HS-5 (cell line): ENCODE measurements around the gene ALX1.

Experiments
- DNase-seq: peaks from one replicate; pipeline ENCODE4 v3.0.0-alpha.2; 2012; ENCODE audit warnings: low read depth

Gene ALX1

DNA sequence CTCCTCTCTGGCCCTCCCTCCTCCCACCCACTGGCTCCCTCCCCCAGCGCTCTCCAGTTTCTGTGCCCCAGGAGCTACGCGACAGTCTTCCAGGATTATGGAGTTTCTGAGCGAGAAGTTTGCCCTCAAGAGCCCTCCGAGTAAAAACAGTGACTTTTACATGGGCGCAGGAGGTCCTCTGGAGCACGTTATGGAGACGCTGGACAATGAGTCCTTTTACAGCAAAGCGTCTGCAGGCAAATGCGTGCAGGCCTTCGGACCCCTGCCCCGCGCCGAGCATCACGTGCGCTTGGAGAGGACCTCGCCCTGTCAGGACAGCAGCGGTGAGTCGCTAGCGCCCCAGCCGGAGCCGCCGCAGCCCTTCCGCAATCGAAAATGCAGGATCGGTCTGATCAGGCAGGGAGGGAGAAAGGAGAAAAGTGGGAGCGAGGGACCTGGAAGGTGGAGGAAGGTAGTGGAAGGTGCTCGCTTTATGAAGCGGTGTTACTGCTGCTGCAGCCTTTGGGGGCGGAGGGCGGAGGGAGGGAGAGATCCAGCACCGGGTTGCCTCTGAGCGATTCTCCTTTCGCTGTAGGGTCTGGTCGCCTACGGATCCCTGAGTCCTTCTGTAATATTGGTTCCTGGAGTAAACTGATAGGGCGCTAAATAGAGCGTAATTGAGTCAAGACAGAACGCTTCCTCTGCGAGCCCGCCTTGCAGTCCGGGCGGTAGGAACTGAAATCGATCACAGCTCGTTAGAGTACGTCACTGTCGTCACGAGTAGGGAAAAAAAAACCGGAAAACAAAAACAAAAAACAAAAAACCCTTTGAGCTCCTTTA lies at the start of gene ALX1:
Gene ALX1 (plus strand): TSS at position 56 of the 819 bp plus-strand sequence. CDS start 42 bp downstream, at position 98.
- peak; percentile 34 for DNase-seq

DNA sequence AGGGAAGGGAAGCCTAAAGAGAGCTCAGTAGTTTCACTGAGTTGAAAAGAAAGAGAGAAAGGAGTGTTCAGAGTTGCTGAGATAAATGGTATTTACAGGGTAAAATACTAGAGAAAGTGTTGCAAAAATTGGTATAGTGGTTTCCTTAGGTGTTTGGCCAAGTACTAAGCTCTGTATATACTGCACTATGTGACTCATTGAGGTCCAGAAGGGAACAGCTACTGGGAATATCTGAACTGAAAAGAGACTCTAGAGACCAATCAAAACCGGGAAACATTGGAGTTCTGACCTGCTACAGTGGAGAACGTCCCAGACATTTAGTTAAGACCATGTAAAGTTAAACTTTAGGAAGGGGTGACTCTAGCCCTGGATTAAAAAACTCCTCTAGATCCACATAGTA lies 42.7 kb upstream of the ALX1 start:
- DNase-seq, result no peak

DNA sequence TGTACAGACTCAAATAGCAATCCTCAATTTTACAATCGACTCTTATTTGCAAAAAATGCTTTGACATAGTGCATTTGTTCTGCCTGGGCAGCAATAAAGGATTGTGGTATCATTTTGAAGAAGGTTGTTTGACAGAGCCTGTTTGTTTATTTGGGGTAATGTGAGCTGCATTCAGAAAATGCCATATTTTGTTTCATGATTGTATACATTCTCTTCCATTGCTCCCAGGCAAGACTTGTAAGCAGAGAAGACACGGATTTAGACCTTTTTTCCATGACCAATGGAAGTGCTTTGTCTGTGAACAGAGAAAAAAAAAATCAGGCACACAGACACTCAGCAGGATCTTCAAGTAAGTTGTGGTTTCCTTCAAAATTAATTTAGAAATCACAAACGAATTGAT lies 35.5 kb upstream of the ALX1 start:
- no peak for DNase-seq

DNA sequence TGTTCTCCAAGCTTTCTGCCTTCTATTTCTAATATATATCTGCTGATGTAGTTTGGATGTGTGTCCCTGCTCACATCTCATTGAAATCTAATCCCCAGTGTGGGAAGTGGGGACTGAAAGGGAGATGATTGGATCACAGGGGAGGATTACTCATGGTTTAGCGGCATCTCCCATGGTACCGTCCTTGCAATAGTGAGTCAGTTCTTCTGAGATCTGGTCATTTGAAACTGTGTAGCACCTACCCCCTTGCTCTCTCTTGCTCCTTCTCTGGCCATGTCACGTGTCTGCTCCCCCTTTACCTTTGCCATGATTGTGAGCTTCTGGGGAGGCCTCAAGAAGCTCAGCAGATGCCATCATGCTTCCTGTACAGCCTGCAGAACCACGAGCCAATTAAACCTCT lies 26.2 kb upstream of the ALX1 start:
- no peak for DNase-seq

DNA sequence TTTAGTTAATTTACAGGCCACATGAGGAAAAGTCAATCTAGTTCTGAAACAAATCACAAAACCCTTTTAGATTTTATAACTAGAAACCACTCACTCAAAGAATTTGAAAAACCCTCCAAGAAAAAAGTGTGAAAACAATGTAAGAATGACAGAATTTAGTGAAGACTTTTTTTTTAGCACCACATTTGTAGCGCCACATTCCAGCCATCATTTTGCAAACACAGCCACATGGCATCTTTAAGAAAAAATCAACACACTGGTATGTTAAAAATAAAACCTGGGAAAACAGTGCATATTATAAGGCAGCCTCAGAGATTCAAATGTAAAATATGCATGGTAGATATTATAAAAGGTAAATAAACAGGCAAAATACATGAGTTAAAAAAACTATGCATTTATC lies 22.3 kb upstream of the ALX1 start:
- no peak for DNase-seq

DNA sequence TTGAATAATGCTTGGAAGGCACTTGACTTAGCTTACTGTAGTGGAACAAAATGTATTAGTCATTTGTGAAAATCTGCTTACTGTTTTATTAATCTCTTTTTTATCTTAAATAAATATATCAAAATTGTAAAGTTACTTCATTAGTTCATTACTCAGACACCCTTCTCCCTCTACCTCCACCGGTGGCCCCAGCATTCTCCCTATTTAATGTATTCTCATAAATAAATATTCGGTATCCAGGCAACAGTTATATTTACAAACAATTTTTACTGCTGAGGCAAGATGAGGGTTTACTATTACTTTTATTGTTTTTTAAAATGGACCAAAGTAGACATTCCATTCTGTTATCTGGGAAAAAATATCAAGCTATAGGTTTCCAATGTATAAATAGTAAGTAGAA lies 19.6 kb upstream of the ALX1 start:
- no peak for DNase-seq

DNA sequence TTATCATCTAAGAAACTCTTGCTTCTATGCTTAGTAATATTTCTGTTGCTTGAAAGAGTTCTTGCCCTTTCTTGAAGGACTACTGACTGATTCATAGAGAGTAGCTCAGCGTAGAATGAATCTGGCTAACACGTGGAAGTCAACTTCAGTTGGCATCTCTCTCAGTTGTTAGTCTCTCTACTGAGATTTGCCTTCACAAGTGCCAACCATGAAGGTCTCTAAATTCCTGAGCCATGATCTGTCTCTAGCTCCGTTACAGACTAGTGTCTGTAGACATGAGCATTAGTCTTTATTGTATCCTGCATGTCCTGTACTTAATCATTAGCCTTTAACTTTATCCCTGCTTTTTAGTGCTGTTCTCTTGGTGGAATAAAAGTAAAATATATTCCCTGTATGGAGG lies 19.1 kb upstream of the ALX1 start:
- DNase-seq, result no peak

DNA sequence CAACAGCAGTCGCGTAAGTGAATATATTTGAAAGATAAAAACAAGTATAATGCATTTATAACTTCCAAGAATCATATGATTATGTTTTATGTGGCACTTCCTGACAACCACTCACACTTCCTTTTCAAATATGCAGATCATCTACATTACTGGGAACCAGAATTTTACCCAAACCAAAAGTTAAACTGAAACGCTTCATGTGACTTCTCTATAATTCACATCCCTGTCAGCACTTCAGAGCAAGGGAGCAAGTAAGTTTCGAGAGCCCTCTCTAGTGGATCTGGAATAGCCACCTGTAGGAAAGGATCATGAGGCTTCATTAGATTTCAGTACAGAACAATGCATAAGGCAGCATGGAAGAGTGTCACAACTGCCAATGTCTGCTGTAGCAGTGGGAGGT lies 13.7 kb upstream of the ALX1 start:
- DNase-seq, result no peak

DNA sequence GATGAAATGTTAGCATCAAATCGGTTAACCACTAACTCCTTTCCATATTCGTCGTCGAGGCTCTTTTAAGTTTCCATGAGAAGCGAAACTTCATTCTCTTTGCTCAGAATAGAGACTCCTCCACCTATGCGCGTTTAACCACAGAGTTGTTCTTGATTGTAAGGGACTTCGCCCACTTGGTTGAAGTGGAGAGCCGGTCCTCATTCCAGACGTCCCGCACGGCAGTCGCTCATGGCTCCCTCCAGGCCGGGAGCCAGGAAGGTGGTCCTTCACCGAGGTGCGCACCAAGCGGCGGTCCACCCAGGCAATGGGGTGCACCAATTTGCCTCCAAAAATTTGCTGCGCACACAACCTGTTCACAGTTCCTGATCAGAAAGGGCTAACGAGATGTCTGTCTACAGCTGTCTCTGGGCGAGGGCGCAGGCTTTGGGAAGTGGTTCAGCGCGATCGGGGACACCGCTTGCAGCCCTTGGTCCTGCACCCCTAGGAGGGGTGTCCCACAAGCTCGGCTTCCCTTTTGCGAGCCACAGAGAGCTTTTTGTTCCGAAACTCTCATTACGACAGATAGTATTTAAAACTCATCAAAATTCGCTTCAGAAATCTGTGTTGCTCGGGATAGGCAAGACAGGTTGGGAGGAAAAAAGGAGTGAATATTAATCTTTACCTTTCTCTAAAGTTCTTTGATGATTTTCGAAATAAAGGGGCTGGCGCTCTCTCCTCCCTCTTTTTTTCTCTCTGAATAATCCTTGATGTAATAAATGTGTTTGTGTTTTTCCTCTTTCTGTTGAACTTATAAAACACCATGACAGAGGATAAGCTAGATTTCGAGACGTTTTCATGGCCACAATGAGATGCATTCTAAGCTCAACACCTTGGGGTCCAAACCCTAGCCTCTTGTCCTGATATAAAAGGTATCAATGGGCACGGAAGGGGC lies 6.4 kb upstream of the ALX1 start:
- DNase-seq, result no peak

DNA sequence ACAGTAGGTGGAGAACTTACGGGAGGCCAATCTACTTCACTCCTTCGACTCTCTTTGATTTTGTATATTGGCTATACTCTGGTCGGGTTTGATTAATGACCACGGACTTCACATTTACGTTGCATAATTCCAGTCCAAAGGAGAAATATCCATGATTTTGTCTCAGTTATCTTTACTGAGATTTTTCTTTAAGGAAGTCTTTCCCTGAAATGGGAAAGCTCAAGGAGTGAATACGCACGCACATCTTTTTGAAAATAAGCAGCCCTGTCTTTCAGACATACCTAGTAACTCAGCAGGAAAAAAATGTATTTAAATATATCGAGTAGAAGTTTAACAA lies 5.7 kb upstream of the ALX1 start:
- DNase-seq, result no peak

DNA sequence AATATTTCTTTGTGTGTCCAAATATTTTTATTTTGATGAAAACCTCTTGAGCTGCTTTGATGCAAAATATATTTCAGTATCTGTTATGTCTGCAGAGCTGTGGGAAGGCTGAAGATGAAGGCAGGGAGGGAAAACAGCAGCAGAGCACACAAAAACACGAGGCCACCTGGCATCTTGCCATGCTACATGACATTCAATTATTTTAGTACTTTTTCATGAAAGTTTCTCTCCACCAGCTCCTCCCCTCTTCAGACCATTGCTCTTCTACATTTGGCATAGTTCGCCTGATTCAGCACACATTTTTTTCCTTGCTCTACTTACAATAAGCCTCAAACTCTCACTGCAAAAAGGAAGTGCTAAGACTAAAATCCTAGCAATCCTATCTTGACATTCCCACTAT lies 4.6 kb upstream of the ALX1 start:
- no peak for DNase-seq

DNA sequence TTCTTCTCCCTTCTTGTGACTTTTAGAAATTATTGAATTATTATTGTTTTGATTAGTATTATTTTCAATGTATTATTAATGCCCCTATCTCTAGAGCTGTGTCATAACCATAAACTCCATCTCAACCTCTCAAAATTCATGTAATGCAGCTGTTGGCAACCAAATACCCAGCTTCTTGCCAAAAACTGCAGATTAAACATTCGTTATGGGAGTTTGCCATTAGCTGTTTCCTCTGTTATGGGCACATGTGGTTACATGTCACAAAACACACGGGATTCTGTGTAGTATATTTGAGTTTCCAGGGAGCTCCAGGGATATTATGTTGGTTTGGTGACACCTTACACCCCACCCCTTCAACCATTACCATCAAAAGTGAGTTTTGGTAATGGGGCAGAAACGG lies 2.8 kb upstream of the ALX1 start:
- no peak for DNase-seq

DNA sequence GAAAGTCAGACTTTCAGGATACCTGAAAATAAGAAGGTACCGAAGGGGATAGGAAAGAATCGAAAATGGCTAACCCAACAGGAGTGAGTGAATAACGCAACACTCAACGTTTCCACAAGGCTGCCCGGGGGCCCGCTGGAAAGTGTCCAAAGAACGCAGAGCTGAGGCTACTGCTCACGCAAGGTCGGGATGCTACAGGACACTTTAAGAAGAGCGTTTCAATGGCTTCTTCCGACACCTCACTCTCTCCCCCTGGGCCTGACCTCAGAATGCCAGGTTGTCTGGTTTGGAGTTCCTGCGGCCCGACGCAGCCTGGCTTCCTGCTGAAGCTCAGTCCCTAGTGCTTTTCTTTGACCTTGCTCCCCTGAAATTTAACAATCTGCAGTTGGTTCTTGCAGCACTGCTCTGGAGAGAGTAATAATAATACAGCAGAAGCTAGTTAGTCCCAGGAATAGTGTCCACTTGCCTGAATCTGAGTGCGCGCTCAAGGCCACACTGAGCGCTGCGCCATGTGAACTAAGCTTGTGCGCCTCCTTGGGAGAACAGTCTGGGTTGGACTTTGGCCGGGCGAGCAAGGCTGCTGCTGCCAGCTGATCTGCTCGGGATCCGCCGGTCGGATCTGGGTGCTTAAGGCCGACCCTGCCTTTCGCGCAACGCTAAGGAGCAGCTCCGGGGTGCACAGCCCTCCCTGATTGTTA lies 2.0 kb upstream of the ALX1 start:
- DNase-seq, result no peak

DNA sequence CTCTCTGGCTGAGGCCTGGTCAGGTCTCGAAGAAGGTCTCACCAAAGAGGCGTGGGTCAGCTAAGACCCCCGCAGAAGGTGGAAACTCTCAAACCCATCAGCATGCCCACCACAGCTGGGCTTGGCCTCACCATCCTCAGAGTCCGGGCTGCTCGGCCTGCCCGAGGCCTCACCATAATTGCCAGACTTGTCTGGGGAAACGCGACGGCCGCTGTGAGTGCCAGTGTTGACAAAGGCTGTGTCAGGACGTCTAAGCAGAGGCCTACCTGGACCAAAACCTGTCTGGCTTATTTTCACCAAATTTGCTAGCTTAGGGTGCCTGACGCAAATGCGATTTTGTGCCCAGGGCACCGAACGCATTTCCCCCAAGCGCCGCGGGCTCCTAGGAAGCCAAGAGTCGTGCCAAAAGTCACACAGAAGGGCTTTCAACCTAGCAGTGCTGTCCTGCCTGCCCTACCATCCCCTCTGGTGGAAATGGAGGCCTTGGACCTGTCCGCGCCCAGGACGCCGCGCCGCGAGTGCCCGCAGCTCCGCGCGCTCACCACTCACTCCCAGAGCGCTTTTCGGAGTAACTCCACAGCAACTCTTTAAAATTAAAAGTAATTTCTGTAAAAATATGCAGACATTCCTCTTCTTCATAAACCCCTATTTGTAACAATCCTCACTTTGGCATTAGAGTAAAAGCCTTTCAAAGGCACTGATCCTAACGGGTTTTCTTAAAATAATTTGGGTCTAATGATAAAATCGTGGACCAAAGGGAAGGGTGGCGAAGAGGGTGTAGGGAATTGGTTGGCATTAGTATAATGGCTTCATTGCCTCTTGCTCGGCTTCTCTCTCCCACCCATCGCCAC lies 1.2 kb upstream of the ALX1 start:
- no peak for DNase-seq

DNA sequence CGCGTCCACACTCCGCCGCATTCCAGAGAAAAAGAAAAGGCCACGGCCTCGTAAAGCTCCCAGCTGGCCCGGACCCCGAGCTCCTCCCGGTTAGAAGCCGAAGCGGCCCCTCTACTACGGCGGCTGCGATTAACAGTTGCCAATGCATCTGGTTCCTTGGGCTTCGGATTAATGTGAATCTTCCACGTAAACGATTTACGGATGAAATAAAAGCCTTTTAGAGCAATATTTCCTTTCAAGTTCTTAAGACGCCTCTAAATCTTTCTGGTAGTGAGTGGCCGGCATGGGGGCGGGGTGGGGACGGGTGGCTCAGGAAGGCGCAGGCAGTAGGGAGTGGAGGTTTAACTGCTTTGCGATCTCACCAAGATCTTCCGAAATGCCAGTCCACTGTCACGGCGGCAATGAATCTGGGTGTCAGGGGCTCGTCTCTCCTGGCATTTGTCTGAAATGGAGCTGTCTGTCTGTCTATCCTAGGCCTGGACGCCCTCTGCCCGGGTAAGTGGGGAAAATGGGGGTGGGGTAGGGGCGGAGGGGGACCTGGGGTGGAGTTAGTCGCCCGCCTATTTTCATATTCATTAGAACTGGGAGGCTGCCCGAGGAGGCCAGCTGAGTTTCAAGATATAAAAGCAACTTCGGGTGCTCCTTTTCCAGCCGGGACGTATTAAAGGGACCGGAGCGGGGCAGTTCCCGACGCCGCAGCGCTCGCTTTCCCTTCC lies 413 bp upstream of the ALX1 start:
- no peak for DNase-seq

DNA sequence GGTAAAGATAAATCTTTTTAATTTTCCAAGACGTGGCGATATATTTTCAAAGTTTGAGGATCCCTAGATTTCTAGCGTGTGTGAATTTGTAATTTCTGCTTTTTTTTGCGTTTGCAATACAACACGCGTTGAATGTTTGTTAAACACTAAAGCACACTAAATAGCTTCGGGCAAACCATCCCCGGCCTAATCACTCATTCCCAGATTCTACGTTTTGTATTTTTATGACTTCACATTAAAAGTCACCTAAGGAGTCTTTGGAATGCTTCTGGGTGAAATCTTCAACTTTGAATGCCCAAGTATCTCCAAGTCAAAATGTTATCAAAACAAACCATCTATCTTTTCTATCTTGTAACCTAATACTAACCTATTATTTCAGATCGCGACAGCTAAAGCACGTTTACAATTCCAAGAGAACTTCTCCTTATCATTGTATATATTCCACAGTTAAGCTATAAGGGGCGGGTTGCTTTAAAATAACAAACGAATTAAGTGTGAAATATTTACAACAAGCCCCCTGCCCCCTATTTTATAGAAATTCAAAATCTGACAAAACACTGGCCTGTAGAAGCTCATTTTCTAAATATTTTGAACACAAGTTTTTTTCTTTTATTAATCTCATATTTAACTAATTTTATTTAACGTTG lies 1.1 kb downstream of the ALX1 start:
- DNase-seq, result no peak

DNA sequence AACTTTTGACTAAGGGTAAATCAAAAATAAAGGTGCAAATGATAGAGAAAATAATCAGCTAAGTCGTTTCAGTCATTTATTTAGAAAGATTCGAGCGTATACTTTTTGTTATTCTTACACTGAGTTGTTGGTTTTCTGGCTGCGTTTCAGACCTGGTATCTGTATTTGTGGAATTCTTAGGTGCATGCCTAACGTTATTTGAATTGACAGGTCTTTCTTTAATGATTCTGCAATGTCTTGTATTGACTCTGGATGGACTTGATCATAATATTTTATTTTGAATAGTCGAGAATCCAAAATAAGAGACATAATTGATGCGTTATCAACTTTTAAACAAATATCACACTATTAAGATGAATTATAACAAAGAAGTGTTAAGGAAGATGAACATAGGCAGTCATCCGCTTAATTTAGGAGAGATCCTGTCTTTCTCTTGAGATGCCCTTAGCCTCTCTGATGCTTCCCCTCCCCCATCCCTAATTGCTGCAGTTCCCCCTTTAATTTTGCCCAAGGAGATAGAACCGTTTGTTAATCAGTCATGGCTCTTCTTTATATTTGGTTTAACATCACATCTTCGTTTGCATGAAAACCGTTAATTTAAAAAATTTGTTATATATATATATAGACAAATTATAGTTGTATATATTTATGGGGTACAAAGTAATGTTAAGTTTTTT lies 1.8 kb downstream of the ALX1 start:
- DNase-seq, result no peak

DNA sequence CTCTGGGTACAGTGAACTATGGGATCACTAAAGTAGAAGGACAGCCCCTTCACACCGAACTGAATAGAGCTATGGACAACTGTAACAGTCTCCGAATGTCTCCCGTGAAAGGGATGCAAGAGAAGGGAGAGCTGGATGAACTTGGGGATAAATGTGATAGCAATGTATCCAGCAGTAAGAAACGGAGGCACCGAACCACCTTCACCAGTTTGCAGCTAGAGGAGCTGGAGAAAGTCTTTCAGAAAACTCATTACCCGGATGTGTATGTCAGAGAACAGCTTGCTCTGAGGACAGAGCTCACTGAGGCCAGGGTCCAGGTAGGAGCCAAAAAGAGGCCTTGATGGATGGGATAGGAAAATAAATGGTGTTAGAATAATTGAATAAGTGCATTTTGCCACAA lies 3.5 kb downstream of the ALX1 start:
- no peak for DNase-seq

DNA sequence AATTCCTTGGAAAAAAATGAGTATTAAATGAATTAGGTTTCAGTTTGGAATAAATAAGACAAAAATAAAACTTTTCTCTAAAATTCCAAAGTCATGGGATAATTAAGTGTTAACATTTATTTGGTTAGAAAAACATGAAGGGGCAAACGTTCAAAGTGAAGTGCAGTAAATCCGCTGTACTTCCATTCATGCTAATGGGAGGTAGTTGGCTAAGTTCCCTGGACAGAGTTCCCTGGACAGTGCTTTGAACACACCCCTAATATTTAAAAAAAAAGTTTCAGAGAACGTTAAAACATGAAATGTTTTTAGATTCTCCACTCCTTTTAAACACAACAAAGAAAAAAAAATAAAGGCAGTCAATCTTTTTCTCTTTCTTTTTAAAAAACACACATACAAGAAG lies 16.3 kb downstream of the ALX1 start:
- no peak for DNase-seq

DNA sequence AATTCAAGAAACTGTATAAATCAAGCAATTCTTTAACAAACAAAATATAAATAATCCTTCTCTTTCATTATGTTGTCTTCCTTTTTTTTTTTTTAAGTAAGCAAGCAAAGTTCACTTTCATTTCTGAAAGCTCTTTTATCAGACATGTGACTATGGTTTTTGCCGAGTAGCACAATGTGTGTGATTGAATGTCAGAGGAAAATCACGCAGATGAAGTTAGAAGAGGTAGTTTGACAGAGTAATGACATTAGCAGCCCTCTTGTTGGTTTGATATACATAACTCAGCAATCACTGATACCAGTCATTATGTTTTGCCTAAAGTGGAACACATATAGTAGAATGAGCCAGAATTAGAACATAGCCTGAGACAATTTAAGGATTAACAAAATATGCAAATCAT lies 19.0 kb downstream of the ALX1 start:
- no peak for DNase-seq
